Mononuclear cell (primary cell): ENCODE measurements around the gene DNAJC19. TPM values are rescaled to one million over a fixed set of nuclear protein-coding genes. Genes with fewer than 3 reads are reported as not detected.
"Not testable (repeated sequence)": the region's sequence is repeated elsewhere in the genome, so short reads cannot be mapped to it uniquely, and the experiment has no call there.

Source experiments
- H3K27me3 ChIP-seq: 2 replicates; pipeline ENCODE4 v1.6.0; 2011; ENCODE audit warnings: low read length, control low read depth; ENCODE audit not compliant: insufficient read depth
- H3K4me1 ChIP-seq: 2 replicates; pipeline ENCODE4 v1.5.1; 2011; ENCODE audit warnings: mild to moderate bottlenecking, low read length, control low read depth; ENCODE audit not compliant: insufficient read depth
- H3K4me3 ChIP-seq: 2 replicates; pipeline ENCODE4 v1.5.1; 2011; ENCODE audit warnings: mild to moderate bottlenecking, low read length, moderate library complexity
- H3K9me3 ChIP-seq: 2 replicates; pipeline ENCODE4 v1.5.1; 2011; ENCODE audit warnings: low read depth, mild to moderate bottlenecking, control low read depth, low read length
- total RNA-seq: library from RNA; depleted of rRNA; stranded (reverse); fragments of >200 nt; gene quantifications from one replicate; pipeline ENCODE4 v1.2.3, GENCODE V29; 2012

DNAJC19 gene
- 17.9 TPM for total RNA-seq

GRCh38 chr3:180989291-180990163 is at the start of gene DNAJC19:
DNAJC19 (minus strand) TSS chr3:180989736; CDS start chr3:180989602, 134 bp downstream.
- H3K9me3 ChIP-seq, result no peaks in the 10 kb centered on the region
- H3K4me1 ChIP-seq, result peaks cover 18% of the 10 kb centered on the region
- H3K27me3 ChIP-seq, result no peaks in the 10 kb centered on the region
- H3K4me3 ChIP-seq, result peak within 1 kb of the TSS; percentile 74

GRCh38 chr3:181030948-181031347 is 41.4 kb upstream of the DNAJC19 start:
- peaks cover 1% of the 10 kb centered on the region for H3K9me3 ChIP-seq
- H3K4me1 ChIP-seq, result no peaks in the 10 kb centered on the region
- no peaks in the 10 kb centered on the region for H3K27me3 ChIP-seq
- H3K4me3 ChIP-seq, result no peak overlapping the region

GRCh38 chr3:181025204-181025603 is 35.7 kb upstream of the DNAJC19 start:
- Histone ChIP-seq H3K4me3 (no peak overlapping the region), H3K4me1 (no peaks in the 10 kb centered on the region), H3K27me3 (no peaks in the 10 kb centered on the region), H3K9me3 (peaks cover 14% of the 10 kb centered on the region)

GRCh38 chr3:181017690-181018089 is 28.2 kb upstream of the DNAJC19 start:
- H3K9me3 ChIP-seq, result no peaks in the 10 kb centered on the region
- H3K4me1 ChIP-seq, result no peaks in the 10 kb centered on the region
- H3K27me3 ChIP-seq, result peaks cover 3% of the 10 kb centered on the region
- no peak overlapping the region for H3K4me3 ChIP-seq

- Histone ChIP-seq H3K9me3 (no peaks in the 10 kb centered on the region), H3K4me3 (no peak overlapping the region), H3K27me3 (no peaks in the 10 kb centered on the region), H3K4me1 (no peaks in the 10 kb centered on the region)
These were observed 19.7 kb upstream of the DNAJC19 start for GRCh38 chr3:181009225-181009624.

- Histone ChIP-seq H3K27me3 (no peaks in the 10 kb centered on the region), H3K4me3 (no peak overlapping the region), H3K4me1 (no peaks in the 10 kb centered on the region), H3K9me3 (no peaks in the 10 kb centered on the region)
These were observed 19.3 kb upstream of the DNAJC19 start for GRCh38 chr3:181008796-181009195.

- Histone ChIP-seq H3K4me3 (no peak overlapping the region), H3K27me3 (no peaks in the 10 kb centered on the region), H3K4me1 (no peaks in the 10 kb centered on the region), H3K9me3 (no peaks in the 10 kb centered on the region)
These were observed 17.7 kb upstream of the DNAJC19 start for GRCh38 chr3:181007262-181007661.

- no peaks in the 10 kb centered on the region for H3K9me3 ChIP-seq
- no peak overlapping the region for H3K4me3 ChIP-seq
- H3K4me1 ChIP-seq, result no peaks in the 10 kb centered on the region
- no peaks in the 10 kb centered on the region for H3K27me3 ChIP-seq
These were observed 17.0 kb upstream of the DNAJC19 start for GRCh38 chr3:181006541-181006940.

GRCh38 chr3:181003469-181003868 is 13.9 kb upstream of the DNAJC19 start:
- H3K9me3 ChIP-seq, H3K4me3 ChIP-seq, H3K27me3 ChIP-seq, H3K4me1 ChIP-seq: not testable (repeated sequence)

- H3K4me1 ChIP-seq, H3K4me3 ChIP-seq, H3K9me3 ChIP-seq, H3K27me3 ChIP-seq: not testable (repeated sequence)
These were observed 12.8 kb upstream of the DNAJC19 start for GRCh38 chr3:181002331-181002730.

- H3K4me3 ChIP-seq, result no peak overlapping the region
- H3K9me3 ChIP-seq, result no peaks in the 10 kb centered on the region
- no peaks in the 10 kb centered on the region for H3K27me3 ChIP-seq
- no peaks in the 10 kb centered on the region for H3K4me1 ChIP-seq
These were observed 6.9 kb upstream of the DNAJC19 start for GRCh38 chr3:180996415-180996932.

GRCh38 chr3:180990505-180990904 is 969 bp upstream of the DNAJC19 start:
- H3K4me3 ChIP-seq, result peak overlapping the region; percentile 74
- H3K27me3 ChIP-seq, result no peaks in the 10 kb centered on the region
- H3K9me3 ChIP-seq, result no peaks in the 10 kb centered on the region
- H3K4me1 ChIP-seq, result peaks cover 18% of the 10 kb centered on the region

- H3K27me3 ChIP-seq, result no peaks in the 10 kb centered on the region
- H3K4me3 ChIP-seq, result no peak overlapping the region
- no peaks in the 10 kb centered on the region for H3K9me3 ChIP-seq
- H3K4me1 ChIP-seq, result peaks cover 18% of the 10 kb centered on the region
These were observed 2.2 kb downstream of the DNAJC19 start for GRCh38 chr3:180987344-180987743.

GRCh38 chr3:180986366-180986765 is 3.2 kb downstream of the DNAJC19 start:
- peaks cover 18% of the 10 kb centered on the region for H3K4me1 ChIP-seq
- not testable (repeated sequence) for H3K9me3 ChIP-seq, H3K4me3 ChIP-seq, H3K27me3 ChIP-seq

- H3K9me3 ChIP-seq, result no peaks in the 10 kb centered on the region
- H3K4me3 ChIP-seq, result no peak overlapping the region
- no peaks in the 10 kb centered on the region for H3K27me3 ChIP-seq
- H3K4me1 ChIP-seq, result no peaks in the 10 kb centered on the region
These were observed 6.4 kb downstream of the DNAJC19 start for GRCh38 chr3:180983136-180983535.

GRCh38 chr3:180981912-180982311 is 7.6 kb downstream of the DNAJC19 start:
- Histone ChIP-seq H3K4me1 (no peaks in the 10 kb centered on the region), H3K27me3 (no peaks in the 10 kb centered on the region), H3K9me3 (no peaks in the 10 kb centered on the region), H3K4me3 (no peak overlapping the region)
